ENCODE results near the gene MLPH. TPM values are rescaled to one million over a fixed set of nuclear protein-coding genes. Genes with fewer than 3 reads are reported as not detected.

Gene MLPH
- total RNA-seq, 3 donors from 2014 or later: 15.5 to 242 (median 223) TPM

DNA sequence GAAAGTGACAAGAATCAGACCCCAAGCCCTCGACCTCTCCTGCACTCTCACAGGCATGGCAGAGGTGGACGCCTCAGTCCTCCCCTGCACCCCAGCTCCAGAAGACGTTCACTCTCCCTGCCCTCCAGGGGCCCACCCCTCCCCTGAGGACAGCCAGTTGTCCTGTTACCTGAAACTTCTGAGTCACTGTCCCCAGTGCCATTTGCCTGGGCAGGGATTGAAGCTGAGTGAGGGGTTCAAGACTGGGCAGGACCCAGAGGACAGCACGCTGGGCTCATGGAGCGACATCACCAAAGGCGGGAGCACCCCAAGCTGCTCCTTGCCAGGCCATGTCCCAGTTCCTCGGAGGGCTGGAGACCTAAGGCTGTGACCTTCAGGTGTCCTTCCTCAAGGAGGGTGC is 38.9 kb upstream of the MLPH start:
- no peak for DNase-seq (ENCODE audit: low spot score in 2 of 2)
- intact Hi-C loops (cut with DNase I; ENCODE audit: low total_unique reads): no loop called here
- Histone ChIP-seq H3K36me3 (no peaks in the 10 kb centered on the region), H3K4me1 (no peaks in the 10 kb centered on the region), H3K27me3 (no peaks in the 10 kb centered on the region), H3K9me3 (no peaks in the 10 kb centered on the region), H3K4me3 (no peak overlapping the region), H3K27ac (no peak overlapping the region)
- TF ChIP-seq, protein P1, sequence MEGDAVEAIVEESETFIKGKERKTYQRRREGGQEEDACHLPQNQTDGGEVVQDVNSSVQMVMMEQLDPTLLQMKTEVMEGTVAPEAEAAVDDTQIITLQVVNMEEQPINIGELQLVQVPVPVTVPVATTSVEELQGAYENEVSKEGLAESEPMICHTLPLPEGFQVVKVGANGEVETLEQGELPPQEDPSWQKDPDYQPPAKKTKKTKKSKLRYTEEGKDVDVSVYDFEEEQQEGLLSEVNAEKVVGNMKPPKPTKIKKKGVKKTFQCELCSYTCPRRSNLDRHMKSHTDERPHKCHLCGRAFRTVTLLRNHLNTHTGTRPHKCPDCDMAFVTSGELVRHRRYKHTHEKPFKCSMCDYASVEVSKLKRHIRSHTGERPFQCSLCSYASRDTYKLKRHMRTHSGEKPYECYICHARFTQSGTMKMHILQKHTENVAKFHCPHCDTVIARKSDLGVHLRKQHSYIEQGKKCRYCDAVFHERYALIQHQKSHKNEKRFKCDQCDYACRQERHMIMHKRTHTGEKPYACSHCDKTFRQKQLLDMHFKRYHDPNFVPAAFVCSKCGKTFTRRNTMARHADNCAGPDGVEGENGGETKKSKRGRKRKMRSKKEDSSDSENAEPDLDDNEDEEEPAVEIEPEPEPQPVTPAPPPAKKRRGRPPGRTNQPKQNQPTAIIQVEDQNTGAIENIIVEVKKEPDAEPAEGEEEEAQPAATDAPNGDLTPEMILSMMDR (IDR thresholded peaks at IDR 0.05): no peak
- no peak for TF ChIP-seq POLR2AphosphoS5 (IDR thresholded peaks at IDR 0.05)
- TF ChIP-seq POLR2A (IDR thresholded peaks at IDR 0.05): no peak

DNA sequence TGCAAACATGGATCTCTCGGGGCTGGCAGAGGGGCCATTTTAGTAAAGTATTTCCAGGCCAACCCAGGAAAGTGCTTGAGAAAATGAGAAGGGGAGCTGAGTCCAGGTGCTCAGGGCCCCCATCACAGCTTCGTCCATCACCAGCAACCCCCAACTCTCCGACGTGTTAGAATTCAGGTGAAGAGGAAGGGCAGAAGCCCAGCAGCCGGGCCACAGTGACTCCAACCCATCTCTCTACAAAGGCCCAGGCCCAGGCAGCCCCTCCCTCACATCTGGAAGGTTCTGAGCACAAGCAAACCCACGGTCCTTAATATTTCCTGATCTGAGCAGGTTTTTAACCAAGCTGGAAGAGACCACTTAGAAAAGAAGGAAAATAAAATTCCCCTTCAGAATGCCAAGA is 38.4 kb upstream of the MLPH start:
- Histone ChIP-seq H3K9me3 (no peaks in the 10 kb centered on the region), H3K36me3 (no peaks in the 10 kb centered on the region), H3K27ac (no peak overlapping the region), H3K27me3 (no peaks in the 10 kb centered on the region), H3K4me1 (no peaks in the 10 kb centered on the region), H3K4me3 (no peak overlapping the region)
- intact Hi-C loops (cut with DNase I; ENCODE audit: low total_unique reads): no loop called here
- DNase-seq (ENCODE audit: low spot score in 2 of 2): no peak
- TF ChIP-seq, protein P1 (IDR thresholded peaks at IDR 0.05): no peak
- no peak for TF ChIP-seq POLR2A (IDR thresholded peaks at IDR 0.05)
- TF ChIP-seq POLR2AphosphoS5 (IDR thresholded peaks at IDR 0.05): no peak

DNA sequence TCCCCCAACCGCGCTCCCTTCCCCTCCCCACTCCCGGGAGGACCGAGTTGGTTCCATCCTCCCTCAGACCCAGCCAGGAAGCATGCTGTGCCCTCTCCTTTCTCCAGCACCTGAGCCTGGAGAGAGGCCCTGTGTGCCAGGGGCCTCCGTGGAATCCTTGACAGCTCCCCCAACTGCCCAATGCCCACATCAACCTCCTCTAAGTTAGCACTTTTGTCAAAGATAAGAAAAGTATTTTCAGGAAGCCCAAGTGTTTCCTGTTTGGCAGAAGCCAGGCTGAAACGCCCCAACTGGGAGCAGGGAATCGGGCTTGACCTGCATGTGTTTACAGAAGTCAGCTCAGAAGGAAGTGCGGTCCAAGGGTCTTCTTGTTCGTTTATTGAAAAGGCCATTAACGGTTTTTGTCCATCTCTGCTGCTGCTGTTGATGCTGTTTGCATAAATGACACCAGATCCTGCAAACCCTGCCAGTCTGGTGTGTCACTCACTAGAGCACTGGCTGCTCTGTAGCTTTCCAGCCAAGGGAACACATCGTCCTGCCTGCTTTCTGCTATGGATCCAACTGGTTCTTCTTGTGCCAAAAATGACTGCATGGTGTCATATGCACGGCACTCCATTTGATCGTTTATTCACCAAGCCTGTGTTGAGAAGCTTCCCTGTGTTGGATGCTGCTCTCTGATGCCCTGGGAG is 37.7 kb upstream of the MLPH start:
- Histone ChIP-seq H3K27me3 (no peaks in the 10 kb centered on the region), H3K9me3 (no peaks in the 10 kb centered on the region), H3K27ac (peak overlapping the region; percentile 64 to 68), H3K36me3 (no peaks in the 10 kb centered on the region), H3K4me3 (no peak overlapping the region), H3K4me1 (no peaks in the 10 kb centered on the region)
- intact Hi-C loops (cut with DNase I; ENCODE audit: low total_unique reads): no loop called here
- TF ChIP-seq POLR2AphosphoS5 (IDR thresholded peaks at IDR 0.05) (peak; percentile 10 to 80 (median 60)), POLR2A (IDR thresholded peaks at IDR 0.05) (no peak)
- TF ChIP-seq, protein P1 (IDR thresholded peaks at IDR 0.05): no peak
- DNase-seq (ENCODE audit: low spot score in 2 of 2): no peak

DNA sequence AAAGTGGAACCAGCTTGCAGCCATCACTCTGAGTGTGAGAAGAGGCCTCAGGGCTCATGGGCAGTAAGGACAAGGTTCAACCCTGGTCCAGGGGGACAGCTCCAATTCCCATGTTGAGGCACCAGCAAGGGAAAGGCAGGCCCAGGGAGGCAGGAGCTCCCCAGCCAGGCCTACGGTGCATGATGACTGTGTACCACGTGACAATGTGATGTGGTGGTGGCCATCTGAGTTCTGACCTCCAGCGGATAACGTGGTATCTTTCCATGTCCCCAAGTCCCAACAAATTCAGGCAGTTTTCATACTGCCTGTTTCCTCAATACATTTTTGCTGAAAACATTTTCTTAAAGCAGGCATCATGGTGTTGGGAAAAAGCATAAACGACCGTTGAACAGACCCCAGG is 36.9 kb upstream of the MLPH start:
- TF ChIP-seq, protein P1 (IDR thresholded peaks at IDR 0.05): no peak
- TF ChIP-seq POLR2A (IDR thresholded peaks at IDR 0.05): no peak
- no peak for TF ChIP-seq POLR2AphosphoS5 (IDR thresholded peaks at IDR 0.05)
- H3K36me3 ChIP-seq: no peaks in the 10 kb centered on the region
- no peak overlapping the region for H3K4me3 ChIP-seq
- DNase-seq (ENCODE audit: low spot score in 2 of 2): no peak
- H3K9me3 ChIP-seq: no peaks in the 10 kb centered on the region
- peak overlapping the region; percentile 64 to 68 for H3K27ac ChIP-seq
- H3K4me1 ChIP-seq: no peaks in the 10 kb centered on the region
- intact Hi-C loops (cut with DNase I; ENCODE audit: low total_unique reads): no loop called here
- no peaks in the 10 kb centered on the region for H3K27me3 ChIP-seq

DNA sequence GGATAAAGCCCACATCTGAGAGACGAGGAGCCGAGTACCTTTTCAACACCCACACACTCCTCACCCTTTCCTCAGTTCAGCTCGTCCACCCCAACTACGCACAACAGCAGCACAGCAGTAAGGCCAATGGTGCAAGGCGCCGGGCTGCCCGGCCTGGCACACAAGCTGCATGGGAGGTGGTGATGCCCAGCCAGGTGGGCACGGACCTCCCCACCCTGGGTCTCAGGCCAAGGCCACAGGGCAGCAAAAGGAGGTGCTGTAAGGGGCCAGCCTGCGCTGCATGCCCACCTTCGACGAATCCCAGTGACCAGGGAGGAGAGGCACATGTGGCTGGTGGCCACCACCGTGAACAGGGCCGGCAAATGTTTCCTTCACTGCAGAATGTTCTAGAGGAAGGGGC is 36.5 kb upstream of the MLPH start:
- Histone ChIP-seq H3K4me1 (no peaks in the 10 kb centered on the region), H3K27ac (peak overlapping the region in 1 of 2 donors; percentile 64), H3K27me3 (no peaks in the 10 kb centered on the region), H3K9me3 (no peaks in the 10 kb centered on the region), H3K4me3 (no peak overlapping the region), H3K36me3 (no peaks in the 10 kb centered on the region)
- DNase-seq (ENCODE audit: low spot score in 2 of 2): no peak
- TF ChIP-seq POLR2AphosphoS5 (IDR thresholded peaks at IDR 0.05) (no peak), POLR2A (IDR thresholded peaks at IDR 0.05) (no peak)
- TF ChIP-seq, protein P1 (IDR thresholded peaks at IDR 0.05): no peak
- intact Hi-C loops (cut with DNase I; ENCODE audit: low total_unique reads): no loop called here

All from breast epithelium (tissue), 4 donors.